ENCODE results near the gene AGAP2.
A peak's percentile ranks its signal among the peaks of the same experiment; 100 is the strongest.
"Not testable (repeated sequence)": the region's sequence is repeated elsewhere in the genome, so short reads cannot be mapped to it uniquely, and the experiment has no call there.

Gene AGAP2

GRCh38 chr12:57721846-57722608, 16.5 kb downstream of the AGAP2 start:
- not testable (repeated sequence) for H3K27me3 ChIP-seq (ENCODE audit: insufficient read depth, poor library complexity, severe bottlenecking); H3K27ac ChIP-seq (replicated peaks); H3K4me3 ChIP-seq (replicated peaks; ENCODE audit: insufficient read depth, low read length); DNase-seq (ENCODE audit: low read depth in 1 of 2, low spot score in 1 of 2)
- TF ChIP-seq POLR2AphosphoS5 (IDR thresholded peaks at IDR 0.05; ENCODE audit: low read depth): 0 out of 2 replicates have a peak, but pooled peaks have one; percentile 23

DNA sequence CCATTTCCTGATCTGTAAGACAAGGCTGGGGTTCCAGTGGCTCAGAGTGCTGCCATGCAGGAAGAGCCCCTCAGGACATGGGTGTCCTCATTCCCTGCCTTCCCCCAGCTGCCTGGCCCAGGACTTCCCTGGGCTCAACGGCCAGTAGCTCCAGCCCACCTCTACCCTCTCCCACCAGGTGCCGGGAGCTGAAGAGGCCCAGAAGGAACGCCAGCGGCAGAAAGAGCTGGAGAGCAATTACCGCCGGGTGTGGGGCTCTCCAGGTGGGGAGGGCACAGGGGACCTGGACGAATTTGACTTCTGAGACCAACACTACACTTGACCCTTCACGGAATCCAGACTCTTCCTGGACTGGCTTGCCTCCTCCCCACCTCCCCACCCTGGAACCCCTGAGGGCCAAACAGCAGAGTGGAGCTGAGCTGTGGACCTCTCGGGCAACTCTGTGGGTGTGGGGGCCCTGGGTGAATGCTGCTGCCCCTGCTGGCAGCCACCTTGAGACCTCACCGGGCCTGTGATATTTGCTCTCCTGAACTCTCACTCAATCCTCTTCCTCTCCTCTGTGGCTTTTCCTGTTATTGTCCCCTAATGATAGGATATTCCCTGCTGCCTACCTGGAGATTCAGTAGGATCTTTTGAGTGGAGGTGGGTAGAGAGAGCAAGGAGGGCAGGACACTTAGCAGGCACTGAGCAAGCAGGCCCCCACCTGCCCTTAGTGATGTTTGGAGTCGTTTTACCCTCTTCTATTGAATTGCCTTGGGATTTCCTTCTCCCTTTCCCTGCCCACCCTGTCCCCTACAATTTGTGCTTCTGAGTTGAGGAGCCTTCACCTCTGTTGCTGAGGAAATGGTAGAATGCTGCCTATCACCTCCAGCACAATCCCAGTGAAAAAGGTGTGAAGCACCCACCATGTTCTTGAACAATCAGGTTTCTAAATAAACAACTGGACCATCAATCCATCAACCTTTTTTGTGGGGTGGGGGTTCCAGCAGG, 17.6 kb downstream of the AGAP2 start:
- no peak overlapping the region for H3K27ac ChIP-seq (replicated peaks)
- no peak overlapping the region for H3K4me3 ChIP-seq (replicated peaks; ENCODE audit: insufficient read depth, low read length)
- TF ChIP-seq, protein P1, sequence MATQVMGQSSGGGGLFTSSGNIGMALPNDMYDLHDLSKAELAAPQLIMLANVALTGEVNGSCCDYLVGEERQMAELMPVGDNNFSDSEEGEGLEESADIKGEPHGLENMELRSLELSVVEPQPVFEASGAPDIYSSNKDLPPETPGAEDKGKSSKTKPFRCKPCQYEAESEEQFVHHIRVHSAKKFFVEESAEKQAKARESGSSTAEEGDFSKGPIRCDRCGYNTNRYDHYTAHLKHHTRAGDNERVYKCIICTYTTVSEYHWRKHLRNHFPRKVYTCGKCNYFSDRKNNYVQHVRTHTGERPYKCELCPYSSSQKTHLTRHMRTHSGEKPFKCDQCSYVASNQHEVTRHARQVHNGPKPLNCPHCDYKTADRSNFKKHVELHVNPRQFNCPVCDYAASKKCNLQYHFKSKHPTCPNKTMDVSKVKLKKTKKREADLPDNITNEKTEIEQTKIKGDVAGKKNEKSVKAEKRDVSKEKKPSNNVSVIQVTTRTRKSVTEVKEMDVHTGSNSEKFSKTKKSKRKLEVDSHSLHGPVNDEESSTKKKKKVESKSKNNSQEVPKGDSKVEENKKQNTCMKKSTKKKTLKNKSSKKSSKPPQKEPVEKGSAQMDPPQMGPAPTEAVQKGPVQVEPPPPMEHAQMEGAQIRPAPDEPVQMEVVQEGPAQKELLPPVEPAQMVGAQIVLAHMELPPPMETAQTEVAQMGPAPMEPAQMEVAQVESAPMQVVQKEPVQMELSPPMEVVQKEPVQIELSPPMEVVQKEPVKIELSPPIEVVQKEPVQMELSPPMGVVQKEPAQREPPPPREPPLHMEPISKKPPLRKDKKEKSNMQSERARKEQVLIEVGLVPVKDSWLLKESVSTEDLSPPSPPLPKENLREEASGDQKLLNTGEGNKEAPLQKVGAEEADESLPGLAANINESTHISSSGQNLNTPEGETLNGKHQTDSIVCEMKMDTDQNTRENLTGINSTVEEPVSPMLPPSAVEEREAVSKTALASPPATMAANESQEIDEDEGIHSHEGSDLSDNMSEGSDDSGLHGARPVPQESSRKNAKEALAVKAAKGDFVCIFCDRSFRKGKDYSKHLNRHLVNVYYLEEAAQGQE (IDR thresholded peaks at IDR 0.05; ENCODE audit: insufficient replicate concordance, low read depth): no peak
- TF ChIP-seq GABPA (IDR thresholded peaks at IDR 0.05; ENCODE audit: low read depth): no peak
- TF ChIP-seq CTCF (IDR thresholded peaks at IDR 0.05; ENCODE audit: insufficient read depth, low read length): no peak
- TF ChIP-seq SPI1 (IDR thresholded peaks at IDR 0.05; ENCODE audit: borderline replicate concordance, low read depth): no peak
- no peak for TF ChIP-seq POLR2AphosphoS5 (IDR thresholded peaks at IDR 0.05; ENCODE audit: low read depth)
- no peaks in the 10 kb centered on the region for H3K27me3 ChIP-seq (ENCODE audit: insufficient read depth, poor library complexity, severe bottlenecking)
- no peak for DNase-seq (ENCODE audit: low read depth in 1 of 2, low spot score in 1 of 2)

GRCh38 chr12:57719777-57720605, 18.6 kb downstream of the AGAP2 start:
- H3K27me3 ChIP-seq (ENCODE audit: insufficient read depth, poor library complexity, severe bottlenecking): no peaks in the 10 kb centered on the region
- TF ChIP-seq POLR2AphosphoS5 (IDR thresholded peaks at IDR 0.05; ENCODE audit: low read depth) (no peak), GABPA (IDR thresholded peaks at IDR 0.05; ENCODE audit: low read depth) (no peak), CTCF (IDR thresholded peaks at IDR 0.05; ENCODE audit: insufficient read depth, low read length) (no peak), SPI1 (IDR thresholded peaks at IDR 0.05; ENCODE audit: borderline replicate concordance, low read depth) (no peak)
- TF ChIP-seq, protein P1 (IDR thresholded peaks at IDR 0.05; ENCODE audit: insufficient replicate concordance, low read depth): no peak
- DNase-seq (ENCODE audit: low read depth in 1 of 2, low spot score in 1 of 2): no peak
- no peak overlapping the region for H3K27ac ChIP-seq (replicated peaks)
- no peak overlapping the region for H3K4me3 ChIP-seq (replicated peaks; ENCODE audit: insufficient read depth, low read length)

Data from HL-60 (cell line).